HG02610 (cell line): ENCODE results near the gene PSMB11.

Source experiments
- ATAC-seq: cut with Tn5 transposase; IDR thresholded peaks from one replicate; pipeline ENCODE4 v1.9.1; 2021; ENCODE audit warnings: mild to moderate bottlenecking, moderate library complexity; ENCODE audit not compliant: unreplicated experiment

PSMB11 gene

GRCh38 chr14:23057757-23058653 lies 16.0 kb downstream of the PSMB11 start:
- peak; percentile 49 for ATAC-seq

DNA sequence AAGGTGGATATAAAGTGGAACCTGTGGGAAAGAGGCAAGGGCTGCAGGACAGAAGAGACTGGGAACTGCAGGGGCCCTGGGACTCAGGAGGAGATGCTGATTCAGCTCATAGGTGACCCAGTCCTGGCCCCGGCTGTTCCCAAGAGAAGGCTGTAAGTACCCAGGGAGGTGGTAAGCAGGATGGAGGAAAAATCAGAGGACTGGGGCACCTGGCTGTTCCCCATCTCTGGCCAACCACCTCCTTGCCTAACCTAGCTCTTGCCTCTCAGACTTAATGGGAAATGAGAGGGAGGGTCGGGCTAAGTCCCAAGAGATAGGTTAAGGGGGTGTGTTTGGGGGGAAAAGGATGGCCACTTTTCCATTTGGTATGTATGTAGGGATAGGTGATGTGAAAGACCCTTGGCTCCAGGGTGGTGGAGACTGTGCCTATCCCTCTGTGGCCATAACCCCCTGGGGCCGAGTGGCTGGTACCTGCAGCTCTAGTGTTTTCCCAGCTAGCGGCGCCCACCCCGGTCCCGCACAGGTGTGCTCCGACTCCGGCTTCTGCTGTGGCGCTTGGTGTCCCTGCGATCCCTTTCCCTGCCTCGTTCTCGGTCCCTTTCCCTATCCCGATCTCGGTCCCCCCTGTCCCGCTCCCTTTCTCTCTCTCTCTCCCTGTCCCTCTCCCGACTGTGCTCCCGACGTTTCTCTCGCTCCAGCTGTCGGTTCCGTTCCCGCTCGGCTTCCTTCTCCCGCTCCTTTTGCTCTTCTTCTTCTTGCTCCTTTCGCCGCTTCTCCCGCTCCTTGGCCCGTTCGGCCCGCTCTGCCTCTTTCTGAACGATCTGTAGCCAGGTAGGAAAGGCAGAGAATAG lies 16.9 kb downstream of the PSMB11 start:
- ATAC-seq, result no peak

- no peak for ATAC-seq
Observed at GRCh38 chr14:23060536-23061260, 18.7 kb downstream of the PSMB11 start.

DNA sequence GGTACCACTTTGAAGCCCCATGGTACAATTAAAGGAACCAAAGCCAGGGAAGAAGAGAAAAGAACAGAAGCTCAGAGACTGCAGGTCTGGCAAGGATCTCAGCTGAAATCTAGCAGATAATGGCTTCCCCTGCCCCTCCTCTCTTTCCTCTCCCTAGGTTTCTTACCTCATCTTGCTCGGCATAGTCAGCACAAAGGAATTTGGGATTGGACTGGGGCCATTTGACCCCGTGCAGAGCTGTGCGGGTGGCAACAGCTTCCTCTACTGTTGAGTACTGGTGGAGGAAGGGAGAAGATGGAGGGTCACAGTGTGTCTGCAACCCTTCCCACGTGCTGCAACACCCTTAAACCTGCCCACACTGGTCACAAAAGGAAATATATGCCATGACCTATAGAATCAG lies 20.0 kb downstream of the PSMB11 start:
- no peak for ATAC-seq

DNA sequence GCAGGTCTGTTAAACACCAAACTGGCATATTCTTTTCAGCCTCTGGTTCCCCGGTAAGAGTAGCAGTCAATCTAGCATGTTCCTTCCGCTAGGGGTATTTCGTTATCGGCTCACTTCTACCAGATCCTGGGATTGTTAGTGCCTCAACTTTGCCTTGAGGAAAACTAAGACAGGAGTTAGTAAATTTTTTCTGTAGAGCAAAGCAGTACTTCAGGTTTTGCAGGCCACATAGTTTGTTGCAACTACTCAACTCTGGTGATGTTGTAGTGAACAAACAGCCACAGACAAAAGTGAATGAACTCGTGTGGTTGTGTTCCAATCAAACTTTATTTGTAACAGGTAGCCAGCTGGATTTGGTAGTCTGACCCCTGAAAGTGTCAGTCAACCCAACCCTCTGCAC lies 21.6 kb downstream of the PSMB11 start:
- no peak for ATAC-seq

DNA sequence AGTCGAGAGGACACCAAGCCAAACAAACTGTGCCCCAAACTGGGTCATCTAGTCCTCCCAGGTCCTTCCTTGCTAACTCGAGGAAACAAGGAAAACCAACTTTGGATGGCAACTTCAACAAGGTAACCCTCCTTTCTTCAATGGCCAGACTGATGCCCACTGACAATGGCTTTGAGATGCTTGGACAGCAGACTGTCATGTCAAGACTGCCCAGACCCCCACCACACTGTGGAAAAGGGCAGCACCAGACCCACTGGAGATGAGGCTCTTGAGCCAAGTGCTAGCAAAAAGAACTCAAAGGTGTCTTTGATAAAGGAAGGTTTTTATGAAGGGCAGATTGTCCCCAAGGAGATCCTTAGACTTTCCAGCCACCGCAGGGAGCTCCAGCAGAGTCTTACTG lies 24.4 kb downstream of the PSMB11 start:
- no peak for ATAC-seq

DNA sequence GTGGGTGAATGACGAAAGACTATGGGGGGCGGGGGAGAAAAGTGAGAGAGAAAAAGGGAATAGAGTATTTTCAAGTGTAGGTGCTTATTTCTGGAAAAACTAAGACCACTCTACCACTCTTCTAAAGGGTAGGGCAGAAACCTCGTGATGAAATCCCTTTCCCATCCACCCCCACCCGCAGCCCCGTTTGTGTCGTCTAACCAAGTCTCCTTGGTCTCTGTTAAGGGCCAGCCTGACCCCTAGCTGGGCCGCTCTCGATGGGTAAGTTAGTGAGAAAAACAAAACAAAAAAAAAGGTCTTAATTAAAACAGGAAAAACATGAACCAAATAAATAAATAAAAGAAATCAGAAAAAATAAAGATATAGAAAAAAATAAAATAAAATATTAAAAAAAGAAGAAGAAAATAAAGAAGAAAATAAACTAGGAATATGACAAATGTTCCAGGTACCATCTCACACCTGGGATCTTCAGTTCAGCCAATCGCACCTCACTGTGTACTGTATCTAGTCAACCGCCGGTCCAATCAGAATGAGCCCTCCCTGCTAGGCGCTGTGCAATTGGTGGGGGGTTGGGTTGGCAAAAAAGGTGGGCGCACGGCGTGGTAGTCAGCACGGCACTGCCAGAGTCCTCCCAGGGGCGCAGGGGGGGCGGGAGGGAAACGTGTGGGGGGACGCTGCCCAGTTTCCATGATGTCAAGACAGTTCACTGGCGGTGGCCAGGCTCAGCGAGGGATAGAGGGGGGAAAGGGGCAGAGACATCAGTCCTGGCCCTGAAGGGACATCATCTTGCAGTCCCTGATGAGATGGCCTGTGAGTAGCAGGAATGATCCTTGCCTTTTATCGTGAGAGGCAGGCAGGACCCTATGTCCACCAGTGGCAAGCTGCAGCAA lies 25.1 kb downstream of the PSMB11 start:
- ATAC-seq, result no peak

- no peak for ATAC-seq
Observed at GRCh38 chr14:23067847-23068788, 26.1 kb downstream of the PSMB11 start.

DNA sequence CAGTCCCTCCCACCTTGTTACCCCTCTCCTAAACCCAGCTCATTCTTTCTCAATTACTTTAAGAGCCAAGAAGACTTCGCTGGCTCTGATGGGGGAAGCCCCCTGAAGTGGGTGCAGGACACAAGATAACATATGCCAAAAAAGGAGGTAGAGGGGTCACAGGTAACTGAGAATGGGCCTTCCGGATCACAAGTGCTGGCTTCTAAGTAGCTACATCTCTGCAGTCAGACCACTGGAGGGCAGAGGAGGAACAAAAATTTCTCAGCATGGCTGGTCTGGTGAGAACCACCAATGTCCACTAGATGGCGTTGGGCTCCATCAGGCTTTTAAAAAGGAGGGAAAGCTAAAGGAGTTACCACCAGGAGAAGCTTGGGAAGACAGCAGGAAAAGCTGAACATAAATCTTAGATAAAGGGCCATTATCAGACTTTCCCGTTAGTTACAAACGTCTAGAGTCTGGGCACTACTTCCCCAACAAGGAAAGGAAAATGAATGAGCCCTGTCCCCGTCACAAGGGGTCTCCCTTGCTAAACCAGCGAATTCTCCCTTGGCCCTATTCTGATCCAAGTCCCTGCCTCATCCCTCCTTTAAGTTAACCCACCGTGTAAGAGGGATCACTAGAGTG lies 26.9 kb downstream of the PSMB11 start:
- peak; percentile 57 for ATAC-seq

- no peak for ATAC-seq
Observed at GRCh38 chr14:23069413-23069806, 27.4 kb downstream of the PSMB11 start.

- ATAC-seq, result no peak
Observed at GRCh38 chr14:23070262-23071129, 28.5 kb downstream of the PSMB11 start.

DNA sequence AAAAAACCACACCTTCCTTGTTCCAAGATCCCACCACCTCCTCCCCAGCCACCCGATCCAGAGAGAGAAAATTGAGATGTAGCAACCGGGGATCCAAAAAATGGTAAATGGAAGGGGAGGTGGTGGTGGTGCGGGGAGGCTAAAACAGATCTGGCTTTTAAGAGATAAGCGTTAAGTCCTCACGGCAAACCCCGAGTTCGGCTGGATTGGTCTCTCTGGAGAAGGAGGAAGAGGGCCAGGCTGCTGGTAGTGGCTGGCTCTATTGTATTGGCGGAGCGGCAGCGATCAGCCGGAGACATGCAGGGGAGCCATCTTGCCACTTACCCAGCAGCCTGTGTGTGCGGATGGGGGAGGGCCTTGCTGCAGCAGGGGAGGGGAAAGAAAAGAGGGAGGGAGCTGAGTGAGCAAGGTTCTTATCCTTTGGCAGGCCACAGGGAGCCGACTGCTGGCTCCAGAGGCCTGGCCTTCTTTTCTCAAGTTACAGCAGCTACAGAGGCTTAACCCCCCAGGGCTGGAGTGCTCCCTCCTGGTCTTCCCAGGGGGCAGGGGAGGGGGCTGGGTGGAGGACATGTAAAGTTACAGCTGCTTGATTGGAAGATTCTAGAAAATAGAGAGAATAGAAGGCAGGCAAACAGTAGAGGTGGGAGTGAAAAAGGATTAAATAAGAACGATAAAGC lies 29.4 kb downstream of the PSMB11 start:
- peak; percentile 95 for ATAC-seq

DNA sequence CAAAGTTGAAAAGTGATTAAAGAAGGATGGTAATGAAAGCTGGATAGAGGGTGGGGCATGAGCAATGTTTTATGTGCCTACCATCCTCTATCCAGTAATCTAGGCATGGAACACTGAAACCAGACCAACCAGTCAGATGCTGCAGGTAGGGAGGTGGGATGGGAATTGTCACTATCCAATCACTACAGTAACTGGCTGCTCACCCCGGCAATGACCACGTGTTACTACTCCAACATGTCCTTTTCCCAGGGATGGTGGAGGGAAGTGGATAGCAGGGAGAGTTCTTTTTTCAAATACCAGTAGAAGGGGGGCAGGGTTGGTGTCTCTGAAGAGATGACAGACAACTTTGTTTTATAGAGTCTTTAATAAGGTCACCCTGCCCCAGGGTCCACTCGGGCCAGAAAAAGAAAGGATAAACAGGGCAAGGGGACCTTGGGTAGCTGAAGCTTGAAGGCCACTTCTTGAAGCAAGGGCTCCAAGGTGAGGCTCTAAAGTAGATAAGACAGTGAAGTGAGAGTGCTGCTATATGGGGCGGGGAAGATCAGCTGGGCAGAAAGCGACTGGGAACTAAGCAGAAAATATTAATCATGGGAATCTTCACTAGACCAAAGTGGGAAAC lies 30.0 kb downstream of the PSMB11 start:
- no peak for ATAC-seq

GRCh38 chr14:23074906-23075305 lies 32.9 kb downstream of the PSMB11 start:
- ATAC-seq, result no peak

- ATAC-seq, result peak; percentile 43
Observed at GRCh38 chr14:23076785-23077408, 34.9 kb downstream of the PSMB11 start.

DNA sequence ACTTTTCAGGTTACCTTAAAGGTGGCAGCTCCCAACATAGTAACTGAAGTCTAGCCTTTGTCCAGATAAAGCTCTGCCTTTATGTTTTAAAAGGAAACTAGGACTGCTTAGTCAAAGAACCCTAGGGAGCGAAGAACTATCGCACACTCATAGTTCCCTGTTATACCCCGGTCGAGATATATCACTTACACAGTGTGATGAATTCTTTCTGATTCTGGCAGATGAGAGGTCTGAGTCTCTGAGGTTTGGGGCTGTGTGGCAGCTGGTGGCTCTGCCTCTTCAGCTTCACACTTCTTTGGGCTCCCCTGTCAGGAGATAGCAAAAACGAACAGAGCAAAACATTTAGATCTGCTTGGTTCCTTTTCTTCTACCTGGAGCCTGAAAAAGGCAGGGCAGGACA lies 36.0 kb downstream of the PSMB11 start:
- no peak for ATAC-seq
